SH-SY5Y (cell line): ENCODE measurements around the gene MRGPRD.

Experiments
- GATA2 ChIP-seq: IDR thresholded peaks from 2 replicates; pipeline ENCODE4 v1.6.1; 2011; ENCODE audit warnings: mild to moderate bottlenecking, low read depth, low read length
- GATA3 ChIP-seq: IDR thresholded peaks from 2 replicates; pipeline ENCODE4 v1.6.1; 2011; ENCODE audit warnings: low read depth, mild to moderate bottlenecking, low read length, moderate library complexity

DNA sequence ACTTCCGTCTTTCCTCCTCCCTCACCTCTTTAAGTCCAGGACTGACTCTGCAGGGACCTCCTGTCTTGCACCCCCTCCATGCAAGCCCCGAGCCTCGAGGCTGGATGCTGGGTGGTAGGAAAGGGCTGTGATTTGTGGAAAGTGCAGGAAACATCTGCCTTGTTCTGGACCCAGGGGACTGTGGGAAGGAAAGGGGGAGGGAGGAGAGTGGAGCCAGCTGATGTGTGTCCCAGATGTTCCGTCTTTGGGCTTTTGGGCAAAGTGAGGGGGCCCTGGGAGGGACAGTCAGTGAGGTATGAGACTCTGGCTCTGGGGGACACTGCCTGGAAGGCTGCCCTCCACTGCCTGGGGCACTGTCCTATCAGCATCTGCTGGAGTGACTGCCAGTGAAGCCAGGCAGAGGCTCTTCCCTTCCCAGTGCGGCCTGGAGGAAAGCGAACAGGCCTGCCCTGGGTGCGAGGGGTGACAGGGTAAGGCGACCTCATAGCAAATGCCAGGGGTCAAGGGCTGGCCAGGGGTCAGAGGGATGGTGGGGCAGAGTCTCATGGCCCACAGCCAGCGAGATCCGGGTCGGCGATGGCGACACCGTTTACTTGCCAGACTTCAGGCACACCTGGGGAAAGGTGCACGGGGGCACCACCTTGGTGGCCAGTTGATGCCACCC is 1.7 kb downstream of the MRGPRD start:
- no peak for TF ChIP-seq GATA3
- no peak for TF ChIP-seq GATA2
